NOMO-1 treated with dmso at 0.1 percent for 144 hours (cell line): Measurements from ENCODE around the gene PRAMEF1.
"Not testable (repeated sequence)": the region's sequence is repeated elsewhere in the genome, so short reads cannot be mapped to it uniquely, and the experiment has no call there.

Experiments used
- DNase-seq: peaks from one replicate; lab custom pipeline; 2025; ENCODE audit not compliant: unreplicated experiment; lab: John Stamatoyannopoulos, UW

The PRAMEF1 gene, protein sequence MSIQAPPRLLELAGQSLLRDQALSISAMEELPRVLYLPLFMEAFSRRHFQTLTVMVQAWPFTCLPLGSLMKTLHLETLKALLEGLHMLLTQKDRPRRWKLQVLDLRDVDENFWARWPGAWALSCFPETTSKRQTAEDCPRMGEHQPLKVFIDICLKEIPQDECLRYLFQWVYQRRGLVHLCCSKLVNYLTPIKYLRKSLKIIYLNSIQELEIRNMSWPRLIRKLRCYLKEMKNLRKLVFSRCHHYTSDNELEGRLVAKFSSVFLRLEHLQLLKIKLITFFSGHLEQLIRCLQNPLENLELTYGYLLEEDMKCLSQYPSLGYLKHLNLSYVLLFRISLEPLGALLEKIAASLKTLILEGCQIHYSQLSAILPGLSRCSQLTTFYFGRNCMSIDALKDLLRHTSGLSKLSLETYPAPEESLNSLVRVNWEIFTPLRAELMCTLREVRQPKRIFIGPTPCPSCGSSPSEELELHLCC

DNA sequence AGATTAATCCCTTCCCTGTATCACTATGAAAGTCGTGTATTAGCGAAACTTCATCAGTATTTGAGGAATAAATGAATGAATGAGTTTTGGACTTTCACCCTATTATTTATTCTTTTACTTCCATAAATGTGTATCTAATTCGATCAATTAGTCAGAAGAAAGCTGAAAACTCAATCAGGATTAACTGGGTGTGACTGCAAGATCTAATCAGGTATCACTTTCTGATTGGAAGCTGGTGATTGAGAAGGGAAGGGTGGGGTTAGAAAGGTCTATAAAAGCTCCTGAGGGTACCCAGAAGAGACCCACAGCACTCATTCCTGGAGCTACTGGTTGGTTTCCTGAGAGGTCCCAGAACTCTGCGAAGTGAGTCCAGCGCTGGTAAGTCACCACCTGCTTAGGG lies at the start of gene PRAMEF1:
TSS of gene PRAMEF1 (plus strand) at position 301 of the 400 bp plus-strand sequence. CDS start 1,831 bp downstream, outside the sequence.
- not testable (repeated sequence) for DNase-seq

DNA sequence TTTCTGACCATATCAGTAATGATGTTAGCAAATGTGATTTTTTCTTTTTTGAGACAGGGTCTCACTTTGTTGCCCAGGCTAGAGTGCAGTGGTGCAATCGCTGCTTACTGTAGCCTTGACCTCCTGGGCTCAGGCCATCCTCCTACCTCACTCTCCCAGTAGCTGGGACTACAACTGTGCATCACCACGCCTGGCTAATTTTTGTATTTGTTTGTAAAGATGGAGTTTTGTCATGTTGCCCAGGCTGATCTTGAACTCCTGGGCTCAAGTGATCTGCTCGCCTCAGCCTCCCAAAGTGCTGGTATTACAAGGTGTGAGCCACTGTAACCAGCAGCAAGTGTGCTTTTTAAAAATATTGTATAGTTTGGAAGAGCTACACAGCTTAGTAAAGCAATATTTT lies 49.3 kb upstream of the PRAMEF1 start:
- no peak for DNase-seq

DNA sequence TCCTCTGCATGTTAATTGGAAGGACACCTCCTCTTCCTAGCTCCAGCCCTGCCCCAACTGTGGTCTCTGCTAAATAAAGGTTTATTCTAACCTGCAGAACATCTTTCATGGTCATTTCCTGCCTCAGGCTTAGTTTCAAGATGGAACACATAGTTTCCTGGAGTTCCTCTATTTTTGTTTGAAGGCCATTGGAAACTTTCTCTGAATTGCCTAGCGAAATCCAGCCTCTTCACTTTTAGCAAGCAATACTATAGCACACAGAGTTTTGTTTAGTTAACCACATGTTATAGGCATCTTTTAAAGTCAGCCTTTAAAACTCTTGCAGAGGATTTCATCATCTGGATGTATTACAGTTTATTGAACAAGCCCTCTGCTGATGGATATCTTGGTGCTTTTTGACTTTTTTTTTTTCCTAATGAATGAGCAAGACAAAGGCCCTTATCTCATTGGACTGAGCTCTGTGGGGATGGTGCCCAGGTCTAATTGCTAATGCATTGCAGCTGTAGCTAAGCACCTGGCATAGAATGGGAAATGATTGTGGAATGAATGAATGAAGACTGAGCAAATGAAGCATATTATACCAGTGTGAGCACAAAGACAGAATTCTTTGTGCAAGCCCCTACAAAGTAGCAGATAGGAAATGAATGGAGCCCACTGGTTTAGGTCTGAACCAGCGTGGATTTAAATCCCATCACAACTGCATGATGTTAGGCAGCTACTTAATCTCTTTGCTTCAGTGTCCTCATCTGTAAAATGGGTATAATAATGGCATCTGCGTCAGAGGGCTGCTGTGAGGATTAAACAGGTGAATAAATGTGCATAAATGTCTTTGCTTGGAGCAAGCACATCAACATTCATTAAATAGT lies 45.8 kb upstream of the PRAMEF1 start:
- DNase-seq, result no peak

DNA sequence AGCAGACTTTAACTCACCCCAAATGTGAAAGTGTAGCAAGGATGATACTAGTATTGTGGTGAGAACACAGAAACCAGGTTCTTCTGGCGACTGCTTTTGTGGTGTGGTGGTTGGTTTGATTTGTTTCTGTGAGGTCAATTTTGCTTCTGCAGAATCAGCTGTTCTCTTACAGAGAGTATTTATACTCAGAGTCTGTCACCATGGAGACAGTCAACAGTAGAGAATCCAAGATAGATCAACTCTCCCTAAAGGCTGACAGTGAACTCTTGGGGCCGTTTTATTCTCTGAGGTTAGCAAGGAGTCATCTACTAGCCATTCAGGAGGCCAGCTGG lies 45.2 kb upstream of the PRAMEF1 start, which contains the start of gene CFAP107:
TSS of gene CFAP107 (plus strand) at position 209 of the 332 bp plus-strand sequence. CDS start 231 bp downstream, outside the sequence.
- DNase-seq, result no peak

DNA sequence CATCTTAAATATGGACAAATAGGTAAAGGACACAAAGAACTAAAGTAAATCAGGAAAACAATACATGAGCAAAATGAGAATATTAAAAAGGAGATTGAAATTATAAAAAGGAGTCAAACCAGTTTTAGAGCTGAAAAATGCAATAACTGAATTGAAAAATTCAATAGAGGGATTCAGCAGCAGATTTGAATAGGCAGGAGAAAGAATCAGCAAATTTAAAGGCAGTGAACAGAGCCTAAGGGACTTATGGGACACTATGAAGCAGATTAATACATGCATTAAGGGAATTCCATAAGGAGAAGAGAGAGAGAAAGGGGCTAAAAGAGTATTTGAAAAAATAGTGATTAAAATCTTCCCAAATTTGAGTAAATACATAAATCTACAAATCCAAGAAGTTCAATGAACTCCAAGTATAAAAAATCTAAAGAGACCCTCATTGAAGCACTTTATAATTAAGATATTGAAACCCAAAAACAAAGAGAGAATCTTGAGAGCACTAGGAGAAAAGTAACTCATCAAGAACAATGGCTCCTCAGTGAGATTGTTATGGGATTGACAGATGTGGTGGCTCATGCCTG lies 42.3 kb upstream of the PRAMEF1 start:
- no peak for DNase-seq

DNA sequence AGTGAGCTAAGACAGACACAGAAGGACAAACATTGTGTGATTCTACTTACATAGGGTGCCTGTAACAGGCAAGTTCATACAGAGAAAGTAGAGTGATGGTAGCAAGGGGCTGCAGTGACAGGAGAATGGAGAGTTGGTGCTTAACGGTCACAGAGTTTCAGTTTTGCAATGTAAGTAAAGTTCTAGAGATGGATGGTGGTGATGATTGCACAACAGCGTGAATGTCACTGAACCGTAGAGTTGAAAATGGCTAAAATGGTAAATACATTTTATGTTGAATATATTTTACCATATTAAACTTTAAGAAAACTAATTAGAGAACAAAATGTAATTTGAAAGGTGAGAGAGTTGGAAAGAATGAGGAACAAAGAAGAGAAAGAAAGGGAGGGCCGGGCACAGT lies 36.5 kb upstream of the PRAMEF1 start:
- no peak for DNase-seq

DNA sequence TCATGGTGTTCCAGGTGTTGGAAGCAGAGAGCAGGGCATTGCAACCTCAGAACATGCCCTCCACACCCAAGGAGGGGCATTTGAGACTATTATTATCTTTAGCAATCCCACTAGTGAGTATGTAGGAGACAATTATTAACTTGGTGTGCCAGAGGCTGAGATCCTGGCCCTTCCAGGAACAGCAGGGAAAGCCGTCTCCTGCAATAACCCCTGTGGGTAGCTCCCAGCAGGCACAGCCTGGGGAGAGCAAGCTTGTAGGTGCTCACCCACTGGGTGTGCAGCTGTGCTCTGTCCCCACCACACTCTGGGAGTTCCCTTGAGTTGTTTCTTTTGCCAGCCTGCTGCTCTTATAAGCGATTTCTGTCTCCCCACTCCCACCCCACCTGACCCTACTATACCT lies 34.9 kb upstream of the PRAMEF1 start:
- no peak for DNase-seq

DNA sequence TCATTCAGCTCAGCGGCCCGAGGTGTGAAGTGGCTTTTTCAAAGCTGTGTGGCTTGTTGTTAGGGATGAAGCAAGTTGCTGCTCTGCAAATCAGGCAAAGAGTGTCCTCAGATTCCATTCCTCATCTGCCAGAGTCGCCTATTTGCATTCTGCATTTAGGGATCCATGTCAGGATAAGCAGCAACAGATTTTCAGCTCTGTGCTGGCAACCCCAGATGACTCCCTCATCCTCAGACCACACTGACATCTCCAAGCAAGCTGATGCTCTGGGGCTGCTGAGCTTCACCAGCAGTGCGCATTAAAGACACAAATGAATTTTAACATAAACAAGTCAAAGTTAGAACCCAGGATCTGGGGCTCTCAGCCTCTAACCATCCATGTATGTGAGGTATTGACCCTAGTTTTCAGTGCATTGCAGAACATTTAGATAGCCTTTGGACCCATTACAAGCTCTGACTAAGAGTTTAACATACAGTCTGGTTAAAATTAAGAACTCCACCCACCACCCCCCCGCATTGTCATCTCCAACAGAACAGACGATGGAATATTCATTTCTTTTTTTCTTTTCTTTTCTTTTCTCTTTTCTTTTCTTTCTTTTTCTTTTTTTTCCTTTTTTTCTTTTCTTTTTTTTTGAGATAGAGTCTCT lies 34.3 kb upstream of the PRAMEF1 start:
- no peak for DNase-seq

DNA sequence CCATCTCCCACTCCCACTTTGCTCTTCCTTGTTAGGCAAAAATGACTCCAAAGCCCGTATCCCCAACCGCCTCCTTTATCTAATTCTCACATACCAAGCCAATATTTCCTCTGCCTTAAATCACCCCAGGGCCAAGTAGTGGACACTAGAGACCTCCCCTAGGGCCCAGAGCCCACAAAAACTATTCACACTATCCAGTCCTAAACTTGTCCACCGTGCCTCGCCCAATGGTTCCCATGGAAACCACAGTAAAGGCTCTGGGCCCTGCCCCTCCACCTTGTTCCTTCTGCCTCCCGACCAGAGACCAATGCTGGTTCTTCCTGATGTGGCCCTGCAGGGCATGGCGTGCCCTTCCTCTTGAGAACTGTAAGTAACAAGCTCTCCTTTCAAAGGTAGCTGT lies 33.4 kb upstream of the PRAMEF1 start:
- no peak for DNase-seq

DNA sequence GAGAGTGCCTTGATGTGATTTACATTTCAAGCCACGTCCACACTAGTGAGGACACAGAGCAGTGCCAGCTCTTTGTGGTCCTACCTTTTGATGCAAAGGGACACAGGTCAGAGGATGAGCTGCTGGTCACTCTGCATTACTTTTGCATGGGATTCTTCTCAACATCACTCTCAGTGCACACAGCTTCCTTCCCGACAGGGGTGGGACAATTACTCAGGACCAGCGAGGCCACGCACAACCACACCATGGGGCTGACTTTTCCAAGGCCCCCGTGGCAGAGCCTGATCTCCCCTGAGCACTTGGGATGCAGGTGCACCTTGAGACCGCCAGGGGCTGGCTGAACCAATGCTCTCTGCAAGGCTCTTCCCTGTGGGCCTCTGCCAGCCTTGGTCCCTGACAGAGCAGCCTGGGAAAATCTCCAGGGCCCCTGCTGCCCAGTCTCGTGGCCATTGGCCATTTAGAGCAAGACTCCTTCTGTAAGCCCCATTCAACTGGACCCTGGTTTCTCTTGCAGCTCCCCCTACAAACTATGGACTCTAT lies 30.9 kb upstream of the PRAMEF1 start:
- no peak for DNase-seq

DNA sequence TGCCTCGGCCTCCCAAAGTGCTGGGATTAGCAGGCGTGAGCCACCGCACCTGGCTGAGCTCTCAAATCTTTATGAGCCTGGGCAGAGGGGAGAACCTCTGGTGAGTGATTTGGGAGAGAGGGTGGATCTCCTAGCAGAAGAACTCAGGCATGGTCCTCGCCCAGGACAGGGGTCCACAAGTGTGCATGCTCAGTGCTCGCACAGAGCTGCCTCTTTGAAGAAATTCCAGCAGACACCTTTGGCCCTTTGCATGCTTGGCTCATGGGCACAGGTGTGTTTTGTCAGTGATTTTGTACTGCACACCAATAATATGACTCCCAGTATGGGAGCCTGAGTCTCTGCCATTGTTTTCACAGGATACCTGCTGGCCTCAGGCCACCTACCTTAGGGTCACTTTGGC lies 29.4 kb upstream of the PRAMEF1 start:
- DNase-seq, result no peak

DNA sequence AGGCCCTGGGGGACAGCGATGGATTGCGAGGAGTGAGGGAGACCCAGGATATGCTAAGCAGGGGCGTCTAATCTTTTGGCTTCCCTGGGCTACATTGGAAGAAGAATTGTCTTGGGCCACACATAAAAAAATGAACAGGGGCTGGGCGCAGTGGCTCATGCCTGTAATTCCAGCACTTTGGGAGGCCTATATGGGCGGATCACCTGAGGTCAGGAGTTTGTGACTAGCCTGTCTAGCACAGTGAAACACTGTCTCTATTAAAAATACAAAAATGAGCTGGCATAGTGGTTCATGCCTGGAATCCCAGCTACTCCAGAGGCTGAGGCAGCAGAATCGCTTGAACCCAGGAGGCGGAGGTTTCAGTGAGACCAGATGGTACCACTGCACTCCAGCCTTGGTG lies 28.4 kb upstream of the PRAMEF1 start:
- no peak for DNase-seq

DNA sequence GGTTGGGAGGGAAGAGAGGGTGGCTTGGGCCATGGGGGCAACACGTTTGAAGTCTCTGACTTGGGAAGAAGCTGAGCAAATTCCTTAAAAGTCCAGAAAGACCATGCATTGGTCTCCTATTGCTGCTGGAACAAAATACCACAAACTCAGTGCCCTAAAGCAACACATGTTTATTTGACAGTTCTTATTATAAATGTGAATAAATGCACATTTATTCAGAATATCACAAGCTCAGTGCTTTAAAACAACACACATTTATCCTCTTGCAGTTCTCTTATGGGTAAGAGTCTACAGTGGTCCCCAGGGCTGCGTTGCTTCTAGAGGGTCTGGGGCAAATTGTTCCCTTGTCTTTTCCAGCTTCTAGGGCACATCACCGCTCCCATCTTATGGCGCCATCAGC lies 27.7 kb upstream of the PRAMEF1 start:
- no peak for DNase-seq

DNA sequence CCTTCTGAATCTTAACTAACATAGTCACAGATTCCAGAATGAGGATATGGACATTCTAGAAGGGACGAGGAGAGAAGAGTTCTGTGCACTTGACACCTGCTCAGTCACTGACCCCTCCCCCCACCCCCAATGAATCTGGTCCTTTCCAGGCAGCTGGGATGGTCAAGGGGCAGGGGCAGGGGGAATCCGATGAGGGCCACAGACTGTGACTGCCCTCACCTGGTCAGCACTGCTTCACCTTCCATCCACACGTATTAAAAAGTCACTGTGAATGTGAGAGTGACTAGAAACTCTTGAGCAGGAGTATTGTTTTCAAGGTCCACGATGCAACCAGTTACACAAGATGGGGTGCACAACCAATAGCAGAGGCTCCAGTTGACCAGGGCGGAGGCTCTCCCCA lies 27.2 kb upstream of the PRAMEF1 start:
- DNase-seq, result no peak

DNA sequence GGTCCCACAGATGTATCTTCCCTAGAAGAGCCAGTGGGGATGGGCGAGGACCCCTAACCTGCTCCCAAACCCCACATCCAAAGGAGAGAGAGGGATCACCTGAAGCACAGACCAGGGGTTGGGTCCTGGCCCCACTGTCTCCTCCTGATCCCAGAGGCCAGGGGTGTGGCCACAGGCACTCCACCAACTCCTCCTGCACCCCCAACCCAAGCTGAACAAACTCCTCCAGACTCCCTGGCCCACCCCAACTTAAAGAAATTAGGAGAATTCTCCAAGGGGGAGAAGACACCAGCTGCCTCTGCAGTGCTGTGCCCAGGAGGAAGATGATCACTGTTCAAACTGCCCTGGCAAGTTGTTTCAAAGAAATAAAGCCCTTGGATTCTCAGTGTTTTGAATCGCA lies 22.2 kb upstream of the PRAMEF1 start:
- DNase-seq, result no peak

DNA sequence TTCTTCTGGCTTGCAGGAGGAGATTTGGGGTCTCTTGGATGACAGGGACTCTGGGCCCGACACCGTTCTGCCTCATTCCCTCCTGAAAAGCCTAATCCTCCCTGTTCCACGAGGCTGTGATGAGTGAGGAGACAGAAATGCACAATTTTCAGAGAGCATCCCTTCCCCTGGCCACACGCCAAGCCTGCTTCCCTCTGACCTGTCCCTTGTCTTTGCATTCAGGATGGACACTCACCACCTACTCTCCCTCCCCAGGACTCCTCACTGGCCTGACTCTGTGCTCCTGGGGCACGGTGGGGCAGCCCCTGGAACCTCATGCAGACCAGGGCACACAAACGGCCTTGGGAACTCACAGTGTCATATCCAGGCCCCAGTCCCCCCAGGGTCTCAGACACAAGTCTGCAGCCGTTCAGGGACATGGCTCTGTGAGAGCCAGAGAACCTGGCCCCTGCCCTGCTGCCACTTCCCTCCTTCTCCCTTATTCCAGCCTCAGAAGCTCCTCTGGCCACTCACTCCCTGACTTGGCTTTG lies 21.2 kb upstream of the PRAMEF1 start:
- DNase-seq, result no peak

DNA sequence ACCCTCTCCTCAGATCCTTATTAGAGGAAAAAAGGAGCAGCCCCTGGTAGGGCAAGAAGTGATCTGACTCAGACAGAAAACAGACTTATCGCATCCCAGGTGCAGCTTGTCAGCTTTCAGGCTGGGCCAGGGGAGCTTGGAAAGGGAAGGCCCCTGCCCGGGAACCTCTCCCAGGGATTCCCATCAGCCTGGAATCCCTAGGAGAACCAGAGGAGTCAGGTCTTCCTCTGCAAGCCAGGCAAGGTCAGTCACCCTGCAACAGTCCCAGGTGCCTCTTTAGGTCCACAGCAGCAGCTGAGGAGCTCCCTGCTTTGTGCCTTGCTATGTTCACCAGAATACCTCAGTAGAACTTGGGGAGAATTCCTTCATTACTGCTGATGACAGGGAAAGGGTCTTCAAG lies 20.6 kb upstream of the PRAMEF1 start:
- DNase-seq, result no peak

DNA sequence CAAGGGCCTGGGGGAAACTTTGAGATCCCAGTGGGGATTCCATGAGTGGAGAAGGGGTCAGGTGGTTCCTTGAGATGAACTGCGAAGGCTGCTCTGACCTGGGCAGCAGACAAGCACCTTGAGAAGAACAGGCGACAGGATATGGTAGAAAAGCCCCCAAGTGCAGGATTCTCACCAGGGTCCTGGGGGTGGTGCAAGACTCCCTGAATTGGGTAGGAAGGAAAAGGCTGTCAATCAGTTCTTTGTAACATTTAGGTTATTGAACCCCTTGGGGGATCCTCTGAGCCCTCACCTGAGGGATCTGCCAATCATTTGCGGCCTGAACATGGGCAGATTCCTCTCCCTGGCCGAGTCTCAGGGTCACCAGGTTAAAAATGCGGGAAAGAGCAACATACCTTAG lies 20.0 kb upstream of the PRAMEF1 start:
- no peak for DNase-seq

DNA sequence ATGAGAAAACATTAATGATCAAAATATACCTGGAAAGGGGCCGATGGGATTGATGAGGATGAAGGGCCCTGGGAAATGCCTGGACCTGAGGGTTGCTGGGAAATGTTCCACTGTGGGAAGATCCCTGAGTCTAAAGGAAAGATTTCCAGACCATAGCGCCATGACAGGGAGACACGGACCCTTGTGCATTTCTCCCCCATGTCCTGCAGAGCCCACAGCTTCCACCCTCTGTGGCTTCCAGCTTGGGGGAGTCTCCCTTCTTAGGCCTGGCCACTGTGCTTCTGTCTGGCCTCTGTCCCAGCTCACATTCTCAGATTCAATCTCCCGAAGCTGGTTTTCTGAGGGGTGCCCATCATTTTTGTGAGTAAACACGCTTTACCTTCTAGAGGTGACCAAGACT lies 18.7 kb upstream of the PRAMEF1 start:
- no peak for DNase-seq

DNA sequence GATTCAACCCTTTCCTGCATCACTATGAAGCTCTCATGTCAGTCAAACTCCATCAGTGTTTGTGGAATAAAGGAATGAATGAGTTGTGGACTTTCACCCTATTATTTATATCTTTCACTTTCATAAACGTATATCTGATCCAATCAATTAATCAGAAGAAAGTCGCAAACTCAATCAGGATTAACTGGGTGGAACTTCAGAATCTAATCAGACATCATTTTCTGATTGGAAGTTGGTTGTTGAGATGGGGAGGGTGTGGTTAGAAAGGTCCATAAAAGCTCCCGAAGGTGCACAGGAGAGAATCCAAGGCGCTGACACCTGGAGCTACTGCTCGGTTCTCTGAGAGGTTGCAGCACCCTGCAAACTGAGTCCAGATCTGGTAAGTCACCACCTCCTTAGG lies 17.8 kb upstream of the PRAMEF1 start, which contains the start of gene PRAMEF12:
TSS of gene PRAMEF12 (plus strand) at position 301 of the 400 bp plus-strand sequence. CDS start 1,130 bp downstream, outside the sequence.
- DNase-seq, result no peak
